GM19468 (cell line): ENCODE measurements around the gene CBFA2T3.

Experiments used
- ATAC-seq: cut with Tn5 transposase; IDR thresholded peaks from one replicate; pipeline ENCODE4 v1.9.1; 2021; ENCODE audit warnings: mild to moderate bottlenecking, moderate library complexity, moderate number of reproducible peaks; ENCODE audit not compliant: unreplicated experiment; ENCODE audit errors: extremely low read depth

The CBFA2T3 gene

DNA sequence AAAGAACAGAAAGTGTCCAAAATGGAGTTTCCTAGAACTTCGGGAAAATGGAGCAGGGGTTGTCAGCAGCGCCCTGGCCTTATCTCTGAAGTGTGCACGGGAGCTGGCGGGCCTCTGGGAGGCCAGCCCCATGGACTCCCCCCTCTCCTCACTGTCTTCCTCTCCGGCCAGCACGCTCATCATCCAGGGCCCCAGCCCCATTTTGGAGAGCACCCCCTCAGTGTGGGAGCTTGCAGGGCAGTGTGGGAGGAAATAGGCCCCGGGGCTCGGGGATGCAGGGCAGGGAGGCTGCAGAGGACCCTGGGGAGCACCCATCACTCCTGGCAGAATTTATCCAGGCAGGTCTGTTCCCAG is 105.7 kb downstream of the CBFA2T3 start:
- no peak for ATAC-seq

DNA sequence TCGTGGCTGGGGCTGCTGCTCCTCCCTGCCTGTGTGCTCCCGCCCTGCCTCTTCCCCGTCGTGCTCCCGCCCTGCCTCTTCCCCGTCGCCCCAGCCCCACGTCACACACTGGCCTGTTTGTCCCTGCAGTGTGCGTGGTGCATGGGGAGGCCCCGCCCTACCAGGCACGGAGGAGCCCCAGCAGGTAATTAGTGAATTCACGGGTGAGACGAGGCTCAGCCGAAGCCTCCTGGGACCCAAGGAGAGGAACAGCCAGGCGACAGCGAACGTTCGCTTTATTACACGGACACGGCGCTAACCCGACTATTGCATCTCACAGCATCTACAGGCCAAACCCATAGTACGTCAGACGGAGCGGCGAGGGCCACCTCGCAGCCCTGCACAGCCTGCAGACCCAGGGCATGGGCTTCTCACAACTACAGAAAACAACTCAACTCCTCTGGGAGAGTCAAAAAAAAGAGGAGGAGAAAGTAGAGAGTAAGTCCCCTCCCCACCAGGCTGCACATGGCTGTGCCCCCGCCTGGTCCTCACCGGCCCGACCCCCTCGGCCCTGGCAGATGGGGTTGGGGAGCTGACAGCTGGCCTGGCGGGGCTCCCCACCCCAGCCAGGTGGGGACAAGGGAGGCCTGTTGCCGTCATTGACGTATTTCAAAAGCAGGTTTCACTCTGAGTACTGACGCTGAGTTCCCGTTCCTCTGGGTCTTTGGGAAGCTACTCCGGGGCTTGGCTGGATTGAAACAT is 106.2 kb downstream of the CBFA2T3 start:
- ATAC-seq, result no peak

DNA sequence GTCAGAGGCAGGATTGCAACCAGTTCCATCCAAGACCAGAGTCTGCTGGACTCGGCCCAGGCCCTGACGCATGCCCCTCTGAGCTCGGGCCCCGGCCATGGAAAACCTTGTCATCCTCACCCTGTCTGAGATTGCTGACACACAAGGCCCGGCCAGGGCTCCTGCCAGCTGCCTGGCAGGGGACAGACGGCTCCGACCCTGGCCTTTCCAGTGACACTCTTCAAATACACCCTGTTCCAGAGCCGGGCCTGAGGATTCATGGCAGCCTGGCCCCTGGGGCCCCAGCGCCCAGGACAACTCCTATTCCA is 107.4 kb downstream of the CBFA2T3 start:
- no peak for ATAC-seq

DNA sequence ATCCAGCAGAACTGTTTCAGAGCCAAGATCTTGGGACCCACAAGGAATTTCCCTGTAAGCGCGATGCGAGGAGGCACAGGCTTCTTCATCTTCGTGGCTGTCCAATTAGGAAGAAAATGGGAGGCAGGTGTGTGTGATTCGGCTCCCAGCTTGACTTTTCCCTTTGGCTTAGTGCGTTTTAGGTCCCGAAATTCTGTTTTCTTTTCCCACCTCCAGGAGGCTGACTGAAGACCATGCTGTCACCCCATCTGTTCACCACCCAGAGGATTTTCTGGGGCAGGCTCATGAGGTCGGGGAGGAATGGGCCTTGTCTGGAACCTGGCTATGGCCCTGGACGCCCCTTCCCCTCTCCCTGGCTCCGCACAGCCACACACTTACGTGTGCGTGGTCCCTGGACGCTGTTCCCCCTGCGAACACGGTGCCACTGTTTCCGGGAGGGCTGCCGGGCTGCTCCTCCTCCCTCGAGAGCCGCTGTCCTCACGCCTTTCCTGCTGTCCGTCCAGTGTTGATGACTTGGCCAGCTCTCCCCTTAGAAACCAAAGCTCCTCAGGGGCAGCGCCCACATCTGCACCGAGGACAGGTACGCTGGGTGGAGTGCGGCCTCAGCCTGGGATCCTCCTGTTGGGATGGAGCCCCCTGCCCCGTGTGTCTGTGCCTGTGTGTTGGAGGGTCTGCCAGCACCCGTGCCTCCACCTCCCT is 107.9 kb downstream of the CBFA2T3 start:
- no peak for ATAC-seq

DNA sequence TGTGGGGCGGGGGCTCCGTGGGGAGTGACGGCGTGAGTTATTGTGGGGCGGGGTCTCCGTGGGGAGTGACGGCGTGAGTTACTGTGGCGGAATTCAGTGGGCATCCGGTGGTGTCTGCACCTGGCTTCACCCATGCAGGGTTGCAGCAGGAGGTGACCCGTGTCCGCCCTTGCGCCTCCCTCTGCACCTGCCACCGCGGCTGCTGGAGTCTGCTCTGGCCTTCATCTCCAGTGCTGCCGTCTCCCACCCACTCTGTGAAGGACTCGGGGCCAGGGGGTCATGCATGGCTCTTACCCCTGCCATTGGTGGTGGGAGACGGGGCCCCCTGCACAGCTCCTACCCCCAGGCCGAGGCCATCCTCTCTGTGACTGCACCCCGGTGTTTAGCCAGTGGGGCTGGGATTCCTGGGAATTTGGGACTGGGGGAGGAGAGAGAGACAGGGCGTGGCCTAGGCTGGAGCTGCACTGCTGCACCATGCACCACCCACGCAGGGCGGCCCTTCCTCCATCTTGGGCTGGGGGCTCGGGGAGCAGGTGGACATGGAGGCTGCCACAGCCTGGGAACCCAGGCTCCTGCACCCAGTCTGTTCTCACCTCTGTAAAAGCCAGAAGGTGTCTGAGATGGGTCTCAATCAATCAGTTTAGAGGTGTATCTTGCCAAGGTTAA is 109.3 kb downstream of the CBFA2T3 start:
- ATAC-seq, result no peak

DNA sequence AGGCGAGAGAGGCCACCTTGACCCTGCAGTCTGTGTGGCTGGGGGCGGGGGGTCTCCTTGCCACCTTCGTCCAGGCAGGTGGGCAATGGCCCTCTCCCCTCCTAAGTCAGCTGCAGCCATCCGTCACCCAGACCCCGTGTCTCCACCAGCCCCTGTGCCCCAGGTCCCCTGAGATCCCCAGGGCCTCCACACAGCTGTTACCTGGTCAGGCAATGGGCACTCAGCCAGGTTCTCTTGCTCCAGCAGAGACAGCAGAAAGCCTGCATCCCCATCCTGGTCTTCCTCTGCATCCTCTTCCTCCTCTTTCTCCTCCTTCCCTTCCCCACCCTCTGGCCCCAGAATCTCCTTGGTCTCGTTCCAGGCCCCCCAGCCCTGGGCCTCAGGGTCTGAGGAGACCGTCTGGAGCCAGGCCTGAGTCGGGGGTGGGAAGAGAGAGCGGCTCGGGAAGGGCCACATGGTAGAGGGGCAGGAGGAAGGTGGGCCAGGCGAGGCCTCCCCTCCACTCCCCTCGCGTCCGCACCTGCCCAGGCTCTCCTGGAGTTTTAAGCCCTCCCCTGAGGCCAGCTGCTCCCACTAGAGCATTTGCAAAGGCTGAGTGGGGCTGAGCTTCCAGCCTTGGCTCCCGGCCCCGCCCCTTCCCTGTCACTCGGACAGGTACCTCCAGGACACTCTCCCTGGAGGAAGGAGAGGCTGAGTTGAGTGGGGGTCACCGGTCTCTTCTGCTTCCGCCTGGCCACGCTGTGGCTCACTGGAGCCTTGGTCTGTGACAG is 110.7 kb downstream of the CBFA2T3 start, which contains the start of gene PABPN1L:
Gene PABPN1L (minus strand): TSS at position 510 of the 770 bp plus-strand sequence. CDS start 54 bp downstream, at position 456.
- ATAC-seq, result no peak

DNA sequence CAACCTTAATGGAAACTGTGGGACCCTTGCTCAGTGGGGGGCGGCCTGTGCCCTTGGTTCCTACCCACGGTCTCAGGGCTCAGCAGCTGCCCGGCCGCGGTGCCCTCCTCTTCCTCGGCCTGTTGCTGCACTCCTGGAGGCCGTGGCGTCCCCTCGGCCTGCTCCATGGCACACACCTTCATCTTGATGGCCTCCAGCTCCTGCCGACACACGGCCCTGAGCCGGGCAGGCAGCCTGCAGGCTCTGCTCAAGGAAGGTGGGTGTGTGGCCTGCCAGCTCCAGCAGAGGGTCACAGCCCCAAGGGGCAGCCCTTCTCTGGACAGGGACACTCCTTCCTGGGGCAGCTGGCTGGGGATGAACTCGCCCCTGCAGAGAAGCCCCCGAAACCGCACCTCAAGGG is 111.3 kb downstream of the CBFA2T3 start:
- ATAC-seq, result no peak

DNA sequence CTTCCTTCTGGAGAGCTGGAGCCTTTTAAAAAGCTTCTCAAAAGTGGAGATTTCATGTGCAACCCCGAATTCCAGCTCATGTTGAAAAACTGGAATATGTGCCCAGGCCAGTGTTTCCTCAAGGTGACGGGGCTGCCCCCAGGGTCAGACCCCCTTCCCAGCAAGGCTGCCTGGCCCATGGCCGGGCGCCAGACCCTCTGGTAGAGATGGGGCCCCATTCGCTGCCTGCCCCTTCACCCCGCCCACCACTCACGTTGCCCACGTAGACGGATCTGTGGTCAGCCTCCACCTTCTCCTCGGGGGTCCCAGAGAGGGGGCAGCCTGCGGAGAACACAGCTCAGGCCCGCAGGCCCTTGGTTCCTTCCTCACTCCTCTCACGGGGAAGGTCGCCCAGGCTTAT is 111.7 kb downstream of the CBFA2T3 start:
- no peak for ATAC-seq

DNA sequence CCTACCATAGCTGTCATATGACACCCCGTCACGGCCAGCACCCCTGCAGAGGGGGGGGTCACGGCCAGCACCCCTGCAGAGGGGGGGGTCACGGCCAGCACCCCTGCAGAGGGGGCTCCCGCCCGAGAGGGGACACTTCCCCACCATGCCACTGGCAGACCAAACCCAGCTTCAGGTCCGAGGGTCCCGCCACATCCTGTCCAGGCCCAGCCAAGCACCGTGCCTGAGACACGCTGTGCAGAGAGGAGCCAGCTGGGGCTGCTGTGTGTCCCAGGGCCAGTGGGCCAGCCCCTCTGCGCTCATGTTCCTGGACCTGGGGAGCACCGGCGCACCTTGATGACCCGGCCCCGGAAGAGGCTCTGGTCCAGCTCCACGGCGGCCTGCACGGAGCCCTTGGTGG is 112.5 kb downstream of the CBFA2T3 start:
- ATAC-seq, result no peak

DNA sequence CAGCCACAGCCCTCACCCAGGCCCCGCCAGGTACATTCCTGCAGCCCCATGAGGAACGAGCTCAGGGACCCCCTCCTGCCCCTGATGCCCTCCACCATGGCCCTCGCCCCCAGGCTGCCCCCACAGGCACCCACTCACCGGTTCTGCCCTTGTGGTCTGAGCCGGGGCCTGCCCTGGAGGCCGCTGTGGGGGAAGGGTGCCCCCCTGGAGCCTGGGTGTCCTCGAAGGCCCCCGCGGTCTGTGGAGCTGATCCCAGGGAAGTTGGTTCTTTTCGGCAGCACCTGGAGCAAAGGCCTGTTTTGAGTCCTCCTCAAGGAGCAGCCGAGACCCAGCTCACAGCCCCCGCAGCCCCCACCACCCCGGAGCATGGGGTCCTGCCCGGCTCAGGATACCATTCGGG is 112.9 kb downstream of the CBFA2T3 start:
- no peak for ATAC-seq

DNA sequence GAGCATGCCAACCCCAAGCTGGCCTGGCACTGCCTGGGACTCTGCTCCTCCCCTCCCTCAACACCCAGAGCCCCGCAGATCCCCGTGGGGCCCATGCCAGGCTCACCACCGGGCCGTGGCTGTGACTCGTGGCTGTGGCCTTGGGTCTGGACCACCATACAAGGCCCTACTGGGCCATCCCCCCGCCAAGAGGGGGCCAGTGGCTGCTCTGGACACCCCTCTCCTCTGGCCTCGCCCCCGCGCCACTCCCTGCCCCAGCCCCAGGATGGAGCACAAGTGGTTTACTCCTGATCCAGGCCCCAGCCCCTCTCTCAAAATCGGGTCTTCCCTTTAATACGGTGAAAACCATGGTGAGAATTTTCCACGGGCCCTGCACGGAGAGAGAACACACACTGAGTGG is 113.6 kb downstream of the CBFA2T3 start:
- ATAC-seq, result no peak

DNA sequence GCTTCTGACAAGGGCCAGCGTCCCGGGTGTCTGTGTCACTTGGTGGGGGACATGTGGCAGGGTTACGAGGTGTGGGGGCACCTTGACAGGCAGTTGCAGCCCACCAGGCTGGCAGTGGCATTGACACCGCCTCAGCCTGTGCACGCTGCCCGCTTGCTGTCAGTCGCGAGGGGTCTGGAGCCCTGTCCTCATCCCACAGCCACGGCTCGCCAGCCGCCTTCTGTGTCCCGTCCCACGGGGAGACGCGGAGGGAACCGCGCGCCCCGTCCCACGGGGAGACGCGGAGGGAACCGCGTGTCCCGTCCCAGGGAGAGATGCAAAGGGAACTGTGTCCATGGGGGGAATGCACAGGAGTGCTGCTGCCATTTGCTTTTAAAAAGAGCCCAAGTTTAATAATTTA is 114.0 kb downstream of the CBFA2T3 start:
- no peak for ATAC-seq

DNA sequence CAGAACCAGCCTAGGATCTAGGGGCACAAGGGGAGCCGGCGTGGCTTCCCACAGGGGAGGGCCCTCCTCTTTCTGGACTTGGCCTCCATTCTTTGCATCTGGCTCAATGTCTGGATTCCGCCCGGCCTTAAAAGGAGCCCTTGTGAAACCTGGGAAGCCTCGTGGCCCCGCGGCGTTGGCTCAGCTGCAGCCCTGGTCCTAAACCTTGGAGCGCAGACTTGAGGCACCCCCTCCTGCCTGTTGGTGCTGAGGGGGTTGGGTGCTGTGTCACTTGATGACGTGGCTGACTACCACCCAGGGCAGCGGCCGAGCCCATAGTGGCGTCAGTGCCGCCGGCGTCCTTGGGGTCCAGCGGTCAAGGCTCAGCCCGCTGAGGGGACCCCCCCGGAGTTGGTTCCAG is 115.6 kb downstream of the CBFA2T3 start:
- ATAC-seq, result no peak

DNA sequence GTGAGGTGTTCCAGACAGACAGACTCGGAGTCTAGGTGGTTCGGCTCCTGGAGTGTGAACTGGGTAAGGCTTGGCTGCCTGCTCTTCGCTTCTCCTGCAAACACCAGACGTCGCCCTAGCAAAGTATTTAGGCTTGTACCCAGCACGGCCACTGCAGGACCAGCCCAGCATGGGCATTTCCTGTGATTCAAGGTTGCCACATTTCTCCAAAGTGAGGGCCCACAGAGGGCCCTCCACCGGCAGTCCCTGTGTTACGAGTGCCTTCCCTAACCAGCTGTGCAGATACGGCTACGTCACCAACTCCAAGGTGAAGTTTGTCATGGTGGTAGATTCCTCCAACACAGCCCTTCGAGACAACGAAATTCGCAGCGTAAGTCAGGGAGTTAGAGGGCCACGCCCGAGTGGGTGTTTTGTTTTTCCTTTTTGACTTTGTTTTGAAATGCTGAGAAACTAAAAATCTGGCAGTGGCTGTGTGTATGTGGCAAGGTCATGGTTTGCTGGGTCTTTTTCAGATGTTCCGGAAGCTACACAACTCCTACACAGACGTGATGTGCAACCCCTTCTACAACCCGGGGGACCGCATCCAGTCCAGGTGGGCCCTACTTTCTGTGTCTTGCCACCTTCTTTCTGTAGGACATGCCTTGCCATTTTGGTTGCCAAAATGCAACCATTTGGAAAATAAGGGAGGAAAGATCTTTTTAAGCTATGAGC is 117.5 kb downstream of the CBFA2T3 start:
- no peak for ATAC-seq

DNA sequence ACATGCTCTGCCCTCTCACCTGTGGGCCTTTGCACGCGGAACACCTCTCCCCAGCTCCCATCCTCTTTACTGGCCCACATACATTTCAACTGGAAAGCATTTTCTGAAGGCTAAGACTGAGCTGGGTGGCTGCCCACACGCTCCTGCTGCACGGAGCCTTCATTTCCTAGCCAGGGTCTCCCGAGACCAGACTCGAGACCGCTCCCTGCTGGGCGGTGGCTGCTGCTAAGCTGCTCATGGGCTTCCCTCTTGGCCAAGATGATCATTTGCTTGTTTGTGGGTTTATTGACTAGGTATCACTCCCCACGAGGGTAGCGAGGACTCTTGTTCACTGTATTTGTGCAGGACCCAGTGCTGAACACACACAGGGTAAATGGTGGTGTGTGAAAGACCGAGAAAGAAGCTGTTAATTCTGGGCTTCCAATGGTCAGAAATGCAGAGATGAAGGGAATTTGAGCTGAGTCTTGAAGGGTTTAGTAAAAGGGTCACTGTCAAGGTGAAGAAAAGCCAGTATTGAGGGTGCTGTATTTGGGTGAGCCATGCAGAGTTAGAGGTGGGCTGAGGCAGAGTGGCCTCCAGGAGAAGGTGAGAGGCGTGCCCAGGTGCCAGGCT is 119.2 kb downstream of the CBFA2T3 start:
- ATAC-seq, result no peak

DNA sequence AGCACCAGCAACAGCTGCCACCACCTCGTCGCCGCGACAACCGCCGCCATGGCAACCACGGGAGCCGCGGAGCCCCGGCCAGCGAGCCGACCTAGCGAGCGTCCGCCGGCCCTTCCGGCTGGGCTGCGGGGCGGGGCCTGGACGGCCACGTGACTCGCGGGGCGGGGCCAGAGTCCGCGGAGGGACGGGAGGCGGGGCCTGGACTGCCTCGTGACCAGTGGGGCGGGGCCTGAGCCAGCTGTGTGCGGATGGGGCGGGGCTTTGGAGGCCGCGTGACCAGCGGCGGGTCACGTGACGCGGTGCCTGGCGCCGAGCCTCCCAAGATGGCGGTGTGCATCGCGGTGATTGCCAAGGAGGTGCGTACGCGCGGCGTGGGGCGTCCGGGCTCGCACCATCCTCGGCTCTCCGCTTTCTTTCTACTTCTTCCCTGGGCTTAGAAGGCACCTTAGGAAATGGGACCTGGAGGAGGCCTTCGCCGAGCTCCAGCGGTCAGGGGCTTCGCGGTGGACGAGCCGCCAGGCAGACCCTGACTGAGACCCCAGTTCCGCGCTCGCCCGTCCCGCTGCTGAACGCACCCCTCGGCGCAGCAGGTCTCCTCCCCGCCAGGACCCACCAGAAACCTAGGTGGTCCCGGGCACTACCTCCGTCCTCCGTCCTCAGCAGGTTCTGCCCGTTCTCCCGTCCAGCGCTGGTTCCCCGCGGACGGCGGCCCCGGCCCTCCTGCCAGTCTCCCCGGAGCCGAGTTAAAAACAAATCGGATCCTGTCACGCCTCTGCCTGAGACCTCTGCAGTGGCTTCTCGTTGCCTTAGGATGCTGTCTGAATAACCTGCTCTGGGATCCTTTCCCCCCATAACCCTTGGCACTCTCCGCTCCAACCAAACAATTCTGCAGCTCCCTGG is 119.9 kb downstream of the CBFA2T3 start, which contains the start of the genes GALNS and TRAPPC2L:
Gene GALNS (minus strand): TSS at position 120 of the 900 bp plus-strand sequence. CDS start 70 bp downstream, at position 50.
Gene TRAPPC2L (plus strand): TSS at position 300 of the 900 bp plus-strand sequence. CDS start 24 bp downstream, at position 324.
- peak; percentile 77 for ATAC-seq

DNA sequence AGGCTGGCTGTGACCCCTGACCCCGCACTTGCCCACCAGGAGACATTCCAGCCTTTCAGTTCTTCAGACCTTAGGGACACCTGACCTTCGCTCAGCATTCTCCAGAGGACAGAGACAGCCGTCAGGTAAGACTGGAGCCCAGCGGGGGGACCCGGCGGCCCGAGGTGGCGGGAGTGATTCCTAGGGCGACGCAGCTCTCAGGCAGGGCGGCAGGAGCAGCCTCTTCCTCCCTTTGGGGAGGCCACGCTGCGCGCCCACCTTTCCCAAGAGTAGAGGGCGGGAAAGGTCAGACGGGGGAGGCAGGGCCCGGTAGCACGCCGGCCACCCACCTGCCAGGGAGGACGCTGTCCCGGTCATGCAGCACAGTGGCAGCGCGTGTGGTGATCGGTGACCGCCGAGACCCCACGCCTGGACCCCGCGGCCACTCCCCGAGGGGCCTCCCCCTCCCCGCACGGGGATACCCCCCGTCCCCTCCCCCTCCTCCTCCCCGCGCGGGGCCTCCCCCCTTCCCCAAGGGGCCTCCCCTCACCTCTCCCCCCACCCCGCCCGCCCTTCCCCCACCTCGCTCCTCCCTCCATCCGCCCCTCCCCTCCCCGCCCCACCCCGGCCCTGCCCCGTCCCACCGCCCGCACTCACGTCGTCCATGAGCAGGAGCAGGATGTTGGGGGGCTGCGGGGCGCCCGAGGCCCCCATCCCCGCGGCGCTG is 120.7 kb downstream of the CBFA2T3 start:
- ATAC-seq, result no peak

DNA sequence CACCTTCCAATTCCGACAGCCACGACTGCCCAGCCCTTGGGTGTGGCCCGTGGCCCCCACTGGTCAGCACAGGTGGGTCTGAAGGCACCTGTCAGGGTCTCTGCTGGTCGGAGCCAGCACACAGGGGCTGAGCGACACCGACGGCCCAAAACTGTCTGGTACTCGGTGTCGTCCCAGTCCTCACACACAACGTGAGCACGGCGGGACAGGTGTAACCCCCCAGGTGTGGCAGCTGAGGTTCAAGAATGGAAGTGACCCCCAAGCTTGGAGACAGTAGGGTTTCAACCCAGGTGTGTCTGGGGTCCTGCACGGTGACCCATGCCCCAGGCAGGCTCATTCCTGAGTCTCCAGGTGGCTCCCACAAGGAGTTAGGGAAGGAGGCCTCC is 121.3 kb downstream of the CBFA2T3 start:
- ATAC-seq, result no peak
